Fibroblast of skin of scalp (primary cell): ENCODE data around the gene HLA-C.
"Not testable (repeated sequence)": the region's sequence is repeated elsewhere in the genome, so short reads cannot be mapped to it uniquely, and the experiment has no call there.

Experiments used
- DNase-seq: peaks from one replicate; pipeline ENCODE4 v3.0.0-alpha.2; 2013

HLA-C gene

GRCh38 chr6:31270788-31271640 lies 878 bp downstream of the HLA-C start:
- peak; percentile 24 for DNase-seq

- DNase-seq, result no peak
Measured at GRCh38 chr6:31268836-31269235, 3.1 kb downstream of the HLA-C start.

GRCh38 chr6:31268369-31268765 lies 3.5 kb downstream of the HLA-C start:
- no peak for DNase-seq

GRCh38 chr6:31267651-31268368 lies 4.1 kb downstream of the HLA-C start:
- no peak for DNase-seq

GRCh38 chr6:31266567-31267360 lies 5.1 kb downstream of the HLA-C start:
- DNase-seq, result no peak

- DNase-seq, result no peak
Measured at GRCh38 chr6:31265926-31266325, 6.0 kb downstream of the HLA-C start.

GRCh38 chr6:31263346-31263933 lies 8.5 kb downstream of the HLA-C start:
- not testable (repeated sequence) for DNase-seq

- DNase-seq, result not testable (repeated sequence)
Measured at GRCh38 chr6:31259995-31260394, 11.9 kb downstream of the HLA-C start.

- DNase-seq, result no peak
Measured at GRCh38 chr6:31252625-31253024, 19.3 kb downstream of the HLA-C start.

- no peak for DNase-seq
Measured at GRCh38 chr6:31251261-31251660, 20.6 kb downstream of the HLA-C start.

GRCh38 chr6:31249184-31249583 lies 22.7 kb downstream of the HLA-C start:
- no peak for DNase-seq

- DNase-seq, result no peak
Measured at GRCh38 chr6:31247813-31248212, 24.1 kb downstream of the HLA-C start.

GRCh38 chr6:31246051-31246521 lies 25.8 kb downstream of the HLA-C start:
- DNase-seq, result peak; percentile 42

- no peak for DNase-seq
Measured at GRCh38 chr6:31243508-31243907, 28.4 kb downstream of the HLA-C start.

- no peak for DNase-seq
Measured at GRCh38 chr6:31239854-31240253, 32.0 kb downstream of the HLA-C start.

GRCh38 chr6:31234101-31234500 lies 37.8 kb downstream of the HLA-C start:
- not testable (repeated sequence) for DNase-seq

GRCh38 chr6:31228476-31228875 lies 43.4 kb downstream of the HLA-C start:
- DNase-seq, result no peak

- no peak for DNase-seq
Measured at GRCh38 chr6:31227143-31227542, 44.7 kb downstream of the HLA-C start.

- DNase-seq, result no peak
Measured at GRCh38 chr6:31225735-31226134, 46.2 kb downstream of the HLA-C start.

GRCh38 chr6:31222496-31222895 lies 49.4 kb downstream of the HLA-C start:
- DNase-seq, result no peak
